Omental fat pad (tissue), 4 donors: ENCODE data around the gene DSTN. TPM values are rescaled to one million over a fixed set of nuclear protein-coding genes. Genes with fewer than 3 reads are reported as not detected.
A peak's percentile ranks its signal among the peaks of the same experiment; 100 is the strongest.

Experiments used
- ATAC-seq: fragments of 150-250 bp; one replicate; pipeline ENCODE4 v1.9.1; 2016; ENCODE audit warnings: mild to moderate bottlenecking, moderate library complexity; ENCODE audit not compliant: low FRiP score
- DNase-seq: peaks from one replicate; pipeline ENCODE4 v3.0.0-alpha.2; 2019; ENCODE audit warnings: low spot score
- CTCF ChIP-seq, 3 donors: fragments of 450-650 bp; IDR thresholded peaks; one replicate each; pipeline ENCODE4 v1.5.1; 2016 to 2017; ENCODE audit warnings: antibody characterized with exemption in 3 of 3, mild to moderate bottlenecking in 3 of 3, moderate library complexity in 2 of 3
- total RNA-seq, 4 donors: library from RNA; depleted of rRNA; stranded (reverse); fragments of >200 nt; gene quantifications; one replicate each; pipeline ENCODE4 v1.1.0, GENCODE V29; 2016

The DSTN gene
- total RNA-seq, 4 donors from 2014 or later: 147 to 228 (median 170) TPM

- ATAC-seq (no peak), DNase-seq (peak; percentile 13)
- no peak for TF ChIP-seq CTCF (IDR thresholded peaks at IDR 0.05)
These were observed 52.4 kb downstream of the DSTN start for GRCh38 chr20:17622086-17622850.

DNA sequence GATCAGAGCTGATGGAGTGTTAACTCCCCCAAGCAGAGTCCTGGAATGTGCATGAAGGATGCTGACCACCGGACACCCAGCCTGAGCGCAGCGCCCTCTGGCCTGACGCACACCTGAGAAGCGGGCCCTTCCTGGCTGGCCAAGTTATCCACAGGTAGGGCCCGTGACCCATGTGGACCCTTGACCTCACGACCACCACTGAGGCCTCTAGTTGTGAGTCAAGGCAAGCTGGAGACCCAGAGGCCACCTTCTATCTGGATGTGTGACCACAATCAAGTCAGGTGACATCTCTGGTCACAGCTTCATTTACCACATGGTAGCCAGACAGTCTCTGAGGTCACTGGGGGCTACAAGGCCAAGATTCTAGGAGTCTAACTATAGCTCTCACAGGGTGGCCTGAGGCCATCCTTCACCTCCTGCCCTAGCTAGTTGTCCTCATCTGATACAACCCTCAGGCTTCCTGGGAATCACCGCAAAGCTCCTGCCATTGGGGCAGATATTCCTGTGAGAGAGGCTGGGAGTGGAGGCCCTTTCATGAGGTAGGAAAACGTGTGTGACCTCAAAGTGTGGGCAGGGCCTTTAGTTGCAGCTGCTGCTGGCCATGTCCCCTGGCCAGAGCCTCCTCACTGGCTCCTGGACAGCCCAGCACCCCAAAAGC lies 53.1 kb downstream of the DSTN start:
- ATAC-seq: no peak
- TF ChIP-seq CTCF (IDR thresholded peaks at IDR 0.05): no peak
- no peak for DNase-seq

- no peak for TF ChIP-seq CTCF (IDR thresholded peaks at IDR 0.05)
- DNase-seq: no peak
- no peak for ATAC-seq
These were observed 54.2 kb downstream of the DSTN start for GRCh38 chr20:17624070-17624469.

DNA sequence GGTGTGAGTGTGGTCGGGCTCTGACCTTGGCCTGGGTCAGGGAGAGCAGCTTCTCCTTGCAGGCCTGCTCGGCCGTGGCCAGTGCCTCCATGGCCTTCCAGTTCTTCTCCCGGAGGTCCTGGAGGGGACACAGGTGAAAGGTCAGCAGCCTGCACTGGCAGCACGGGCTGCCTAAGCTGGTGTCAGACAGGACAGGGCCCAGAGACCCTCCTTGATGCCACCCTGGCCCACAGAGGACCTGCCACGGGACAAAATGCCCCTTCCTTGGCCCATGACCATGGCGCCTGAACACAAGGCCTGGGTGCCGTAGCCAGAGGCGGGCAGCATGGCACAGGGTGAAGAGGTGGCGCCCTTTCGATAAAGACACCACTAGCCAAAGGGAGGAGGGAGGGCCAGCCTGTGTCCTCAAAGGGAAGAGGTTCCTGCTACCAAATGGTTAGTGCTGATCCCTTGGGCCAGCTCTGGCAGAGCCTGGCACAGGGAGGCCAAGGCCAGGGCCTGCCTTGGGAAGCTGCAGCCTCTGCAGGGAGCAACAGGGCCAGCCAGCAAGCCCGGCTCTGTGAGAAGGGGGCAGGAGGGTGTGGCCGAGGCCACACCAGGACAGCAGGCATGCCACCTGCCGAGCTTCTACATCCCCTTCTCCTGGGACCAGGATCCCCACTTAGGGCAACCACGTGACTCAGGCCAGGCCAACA lies 54.8 kb downstream of the DSTN start:
- ATAC-seq: no peak
- no peak for TF ChIP-seq CTCF (IDR thresholded peaks at IDR 0.05)
- no peak for DNase-seq

DNA sequence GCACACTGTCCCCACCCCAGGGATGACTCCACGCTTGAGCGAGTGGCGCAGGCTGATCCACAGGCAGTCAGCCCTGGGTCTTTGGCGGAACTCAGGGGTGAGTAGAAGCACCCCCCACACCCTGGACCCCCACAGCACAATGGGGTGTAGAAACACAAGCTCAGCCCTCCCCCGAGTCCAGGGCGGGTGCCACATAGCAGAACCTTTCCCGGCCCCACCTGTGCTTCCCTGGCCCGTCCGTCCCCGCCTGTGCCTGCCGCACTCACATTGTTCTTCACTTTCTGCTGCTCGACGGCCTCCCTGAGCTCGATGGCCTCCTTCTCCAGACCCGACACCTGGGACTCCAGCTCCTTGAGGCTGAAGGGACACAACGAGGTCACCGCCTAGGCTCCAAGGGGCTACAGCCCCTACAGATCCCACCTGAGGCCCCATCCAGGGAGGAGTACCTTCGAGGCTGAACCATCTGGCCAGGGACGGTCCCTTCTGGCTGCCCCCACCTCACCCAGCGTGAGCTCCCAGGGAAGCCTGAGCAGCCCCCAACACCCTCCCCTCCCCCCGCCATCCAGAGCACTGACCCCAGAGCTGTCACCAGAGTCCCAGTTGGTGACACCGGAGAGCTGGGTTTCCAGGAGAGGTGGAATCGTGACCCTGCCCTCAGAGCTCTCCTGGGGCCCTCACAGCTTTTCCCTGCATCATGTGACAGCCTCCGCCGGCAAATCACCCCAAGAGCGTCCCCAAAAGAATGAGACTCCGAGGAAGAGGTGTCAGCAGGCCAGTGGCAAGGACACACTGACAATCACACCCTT lies 55.6 kb downstream of the DSTN start:
- ATAC-seq (no peak), DNase-seq (no peak)
- TF ChIP-seq CTCF (IDR thresholded peaks at IDR 0.05): no peak

- ATAC-seq (no peak), DNase-seq (no peak)
- no peak for TF ChIP-seq CTCF (IDR thresholded peaks at IDR 0.05)
These were observed 56.5 kb downstream of the DSTN start for GRCh38 chr20:17626217-17627007.
